ENCODE results near the gene CCDC186. TPM values are rescaled to one million over a fixed set of nuclear protein-coding genes. Genes with fewer than 3 reads are reported as not detected.

The CCDC186 gene
- total and polyA plus RNA-seq, 2 of the 8 experiments (the other 6 are each of a cell fraction or from before 2014, with no cell fraction given): 3.0 to 30.3 TPM

- TF ChIP-seq JUN (IDR thresholded peaks at IDR 0.05; ENCODE audit: low read depth, low read length): no peak
- no peak for TF ChIP-seq CBX8 (IDR thresholded peaks at IDR 0.05; ENCODE audit: borderline replicate concordance, low read depth, low read length)
- no peak for TF ChIP-seq POLR2AphosphoS5 (IDR thresholded peaks at IDR 0.05; ENCODE audit: low read depth, low read length)
Measured at GRCh38 chr10:114138581-114138980, 35.4 kb downstream of the CCDC186 start (continued).
